Measurements from ENCODE around the gene COL6A3.

COL6A3 gene

GRCh38 chr2:237435844-237436587, 22.1 kb upstream of the COL6A3 start:
- no peaks in the 10 kb centered on the region for H3K27me3 ChIP-seq (ENCODE audit: insufficient read depth, low read depth)
- no peak for TF ChIP-seq CTCF (conservative IDR thresholded peaks at IDR 0.05; ENCODE audit: low read depth, low read length)
- H3K4me1 ChIP-seq (ENCODE audit: low read depth, poor library complexity, severe bottlenecking) = peaks cover 9% of the 10 kb centered on the region
- no peaks in the 10 kb centered on the region for H4K20me1 ChIP-seq (ENCODE audit: insufficient read depth)
- H3K9ac ChIP-seq = no peak overlapping the region
- no peaks in the 10 kb centered on the region for H3K36me3 ChIP-seq (ENCODE audit: insufficient read depth)
- H3K79me2 ChIP-seq (ENCODE audit: insufficient read depth, low read depth) = no peaks in the 10 kb centered on the region
- H3K4me2 ChIP-seq = no peak overlapping the region
- H3K27ac ChIP-seq = no peak overlapping the region
- H3K4me3 ChIP-seq (IDR thresholded peaks at IDR 0.05; ENCODE audit: insufficient read depth, low read depth, low read length) = no peak overlapping the region
- no peak overlapping the region for H2AFZ ChIP-seq (ENCODE audit: low read depth)

- no peak for TF ChIP-seq CTCF (conservative IDR thresholded peaks at IDR 0.05; ENCODE audit: low read depth, low read length)
- Histone ChIP-seq H3K9ac (no peak overlapping the region), H3K79me2 (ENCODE audit: insufficient read depth, low read depth) (no peaks in the 10 kb centered on the region), H4K20me1 (ENCODE audit: insufficient read depth) (no peaks in the 10 kb centered on the region), H3K27ac (no peak overlapping the region), H3K36me3 (ENCODE audit: insufficient read depth) (no peaks in the 10 kb centered on the region), H2AFZ (ENCODE audit: low read depth) (no peak overlapping the region), H3K4me2 (no peak overlapping the region), H3K4me1 (ENCODE audit: low read depth, poor library complexity, severe bottlenecking) (peaks cover 16% of the 10 kb centered on the region), H3K27me3 (ENCODE audit: insufficient read depth, low read depth) (no peaks in the 10 kb centered on the region), H3K4me3 (IDR thresholded peaks at IDR 0.05; ENCODE audit: insufficient read depth, low read depth, low read length) (no peak overlapping the region)
Observed at GRCh38 chr2:237434866-237435311, 20.9 kb upstream of the COL6A3 start.

- no peaks in the 10 kb centered on the region for H3K36me3 ChIP-seq (ENCODE audit: insufficient read depth)
- H3K9ac ChIP-seq = no peak overlapping the region
- H4K20me1 ChIP-seq (ENCODE audit: insufficient read depth) = no peaks in the 10 kb centered on the region
- no peak overlapping the region for H3K4me2 ChIP-seq
- H3K4me1 ChIP-seq (ENCODE audit: low read depth, poor library complexity, severe bottlenecking) = peaks cover 22% of the 10 kb centered on the region
- no peak overlapping the region for H3K27ac ChIP-seq
- H3K79me2 ChIP-seq (ENCODE audit: insufficient read depth, low read depth) = no peaks in the 10 kb centered on the region
- H3K27me3 ChIP-seq (ENCODE audit: insufficient read depth, low read depth) = no peaks in the 10 kb centered on the region
- TF ChIP-seq CTCF (conservative IDR thresholded peaks at IDR 0.05; ENCODE audit: low read depth, low read length) = no peak
- no peak overlapping the region for H2AFZ ChIP-seq (ENCODE audit: low read depth)
- H3K4me3 ChIP-seq (IDR thresholded peaks at IDR 0.05; ENCODE audit: insufficient read depth, low read depth, low read length) = no peak overlapping the region
Observed at GRCh38 chr2:237433920-237434676, 20.1 kb upstream of the COL6A3 start.

GRCh38 chr2:237432484-237433092, 18.6 kb upstream of the COL6A3 start:
- TF ChIP-seq CTCF (conservative IDR thresholded peaks at IDR 0.05; ENCODE audit: low read depth, low read length) = no peak
- Histone ChIP-seq H3K9ac (no peak overlapping the region), H3K4me2 (no peak overlapping the region), H2AFZ (ENCODE audit: low read depth) (no peak overlapping the region), H3K36me3 (ENCODE audit: insufficient read depth) (no peaks in the 10 kb centered on the region), H3K4me1 (ENCODE audit: low read depth, poor library complexity, severe bottlenecking) (peaks cover 22% of the 10 kb centered on the region), H3K27me3 (ENCODE audit: insufficient read depth, low read depth) (no peaks in the 10 kb centered on the region), H3K4me3 (IDR thresholded peaks at IDR 0.05; ENCODE audit: insufficient read depth, low read depth, low read length) (no peak overlapping the region), H3K79me2 (ENCODE audit: insufficient read depth, low read depth) (no peaks in the 10 kb centered on the region), H4K20me1 (ENCODE audit: insufficient read depth) (no peaks in the 10 kb centered on the region), H3K27ac (no peak overlapping the region)

All from KMS-11 (cell line).